Activated CD4-positive, alpha-beta T cell treated with anti-CD3 and anti-CD28 coated beads, Interleukin-2, amount 10 ng/mL, durations not matched to agents 24 days and 14 days (primary cell): ENCODE measurements around the gene SEH1L. TPM values are rescaled to one million over a fixed set of nuclear protein-coding genes. Genes with fewer than 3 reads are reported as not detected.
"Not testable (repeated sequence)": the region's sequence is repeated elsewhere in the genome, so short reads cannot be mapped to it uniquely, and the experiment has no call there.

Source experiments
- DNase-seq: peaks from one replicate; pipeline ENCODE4 v3.0.0; 2022
- H3K27ac Mint-ChIP-seq: one replicate; pipeline ENCODE4 v1.8.0; 2022; ENCODE audit warnings: mild to moderate bottlenecking, mixed read lengths
- H3K27me3 Mint-ChIP-seq: one replicate; pipeline ENCODE4 v1.8.0; 2022; ENCODE audit warnings: mixed read lengths
- H3K36me3 Mint-ChIP-seq: one replicate; pipeline ENCODE4 v1.8.0; 2022; ENCODE audit warnings: low read depth, mild to moderate bottlenecking, mixed read lengths
- H3K4me1 Mint-ChIP-seq: one replicate; pipeline ENCODE4 v1.8.0; 2021; ENCODE audit warnings: mixed read lengths
- H3K4me3 Mint-ChIP-seq: one replicate; pipeline ENCODE4 v1.8.0; 2022; ENCODE audit warnings: mild to moderate bottlenecking, moderate library complexity, mixed read lengths
- H3K9me3 Mint-ChIP-seq: one replicate; pipeline ENCODE4 v1.8.0; 2021; ENCODE audit warnings: mixed read lengths
- intact Hi-C: fragments of 100-400 bp; cut with micrococcal nuclease; formaldehyde crosslinking; loops from one replicate; pipeline ENCODE4 v1.15.1; 2023
- total RNA-seq: library from RNA; stranded (reverse); gene quantifications from 2 replicates; pipeline ENCODE4 v1.2.3, GENCODE V29; 2022

The SEH1L gene
- total RNA-seq, 1 donor from 2014 or later, result 132 TPM

DNA sequence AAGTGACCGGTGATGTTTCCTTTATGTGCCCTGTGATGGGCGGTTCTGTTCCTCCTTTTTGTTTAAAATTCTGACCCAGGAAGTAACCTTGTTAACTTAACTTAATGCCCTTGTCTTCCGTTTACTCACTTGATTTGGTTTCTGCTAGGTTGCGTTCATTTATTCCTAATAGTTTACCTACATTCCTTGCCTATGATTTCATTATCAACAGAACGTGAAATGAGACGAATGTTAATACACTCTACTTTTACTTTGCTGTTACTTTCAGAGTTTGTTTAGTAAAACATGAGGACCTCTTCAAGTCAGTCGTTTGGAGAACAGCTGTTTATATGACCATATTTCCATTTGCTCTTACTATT is 44.0 kb downstream of the SEH1L start:
- H3K27ac Mint-ChIP-seq, result peak overlapping the region; percentile 92
- intact Hi-C loops, result loop anchor here (1.0 to 5.0 kb wide), 7 partner anchors 43 to 735 kb away; partner anchors contain the start of genes FAM210A, LDLRAD4, PTPN2 and RNMT
- peaks cover 9% of the 10 kb centered on the region for H3K36me3 Mint-ChIP-seq
- H3K4me1 Mint-ChIP-seq, result peaks cover 16% of the 10 kb centered on the region
- peak overlapping the region; percentile 94 for H3K4me3 Mint-ChIP-seq
- no peak for DNase-seq
- H3K27me3 Mint-ChIP-seq, result no peaks in the 10 kb centered on the region
- H3K9me3 Mint-ChIP-seq, result no peaks in the 10 kb centered on the region

GRCh38 chr18:12993439-12993838 is 45.6 kb downstream of the SEH1L start:
- DNase-seq, result no peak
- peaks cover 6% of the 10 kb centered on the region for H3K36me3 Mint-ChIP-seq
- intact Hi-C loops, result loop anchor here (5.0 kb wide), 1 partner anchor 224 kb away; the partner anchor contains the start of gene LDLRAD4
- H3K27me3 Mint-ChIP-seq, result no peaks in the 10 kb centered on the region
- H3K4me3 Mint-ChIP-seq, result no peak overlapping the region
- H3K9me3 Mint-ChIP-seq, result no peaks in the 10 kb centered on the region
- H3K4me1 Mint-ChIP-seq, result peaks cover 20% of the 10 kb centered on the region
- H3K27ac Mint-ChIP-seq, result no peak overlapping the region

DNA sequence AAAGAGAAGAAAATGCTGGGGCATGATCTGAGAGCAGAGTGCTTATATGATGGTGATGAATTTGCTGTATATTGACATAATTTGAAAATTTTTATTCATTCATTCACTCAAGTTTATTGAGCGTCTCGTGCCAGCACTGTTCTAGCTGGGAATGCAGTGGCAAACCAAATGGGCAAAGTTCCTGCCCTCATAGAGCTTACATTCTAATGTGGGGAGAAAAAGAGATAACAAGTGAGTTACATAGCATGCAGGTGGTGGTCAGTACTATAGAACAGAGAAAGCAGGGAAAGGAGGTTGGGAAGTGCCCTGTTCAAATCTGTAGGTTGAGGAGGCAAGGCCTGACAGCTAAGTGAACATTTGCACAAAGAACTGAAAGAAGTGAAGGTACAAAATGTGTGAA is 47.6 kb downstream of the SEH1L start:
- intact Hi-C loops, result no loop called here
- no peak for DNase-seq
- H3K36me3 Mint-ChIP-seq, result peaks cover 16% of the 10 kb centered on the region
- no peak overlapping the region for H3K4me3 Mint-ChIP-seq
- H3K27me3 Mint-ChIP-seq, result no peaks in the 10 kb centered on the region
- H3K27ac Mint-ChIP-seq, result no peak overlapping the region
- peaks cover 24% of the 10 kb centered on the region for H3K4me1 Mint-ChIP-seq
- H3K9me3 Mint-ChIP-seq, result no peaks in the 10 kb centered on the region

DNA sequence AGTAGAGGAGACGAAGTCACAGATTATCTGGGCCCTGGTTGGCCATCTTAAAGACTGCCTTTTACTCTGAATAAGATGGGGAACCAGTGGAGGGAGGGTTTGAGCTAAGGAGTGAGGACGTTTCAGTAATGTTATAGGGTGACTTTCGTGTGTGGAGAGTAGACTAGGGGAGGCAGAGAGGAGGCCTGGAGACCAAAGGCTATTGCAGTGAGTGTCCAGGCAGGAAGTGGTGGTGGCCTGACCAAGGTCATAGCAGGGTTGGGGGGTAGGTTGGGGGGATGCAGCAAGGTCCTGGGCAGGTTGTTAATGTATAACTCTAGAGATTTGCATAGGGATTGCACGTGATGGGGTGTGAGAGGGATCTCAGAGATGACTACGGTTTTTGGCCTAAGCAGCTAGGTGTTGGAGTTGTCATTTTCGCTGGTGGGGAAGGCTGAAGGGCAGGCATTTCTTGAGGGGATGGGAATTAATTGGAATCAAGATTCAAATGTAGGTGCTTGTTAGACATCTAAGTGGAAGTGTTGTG is 48.2 kb downstream of the SEH1L start:
- no peak for DNase-seq
- no peak overlapping the region for H3K4me3 Mint-ChIP-seq
- intact Hi-C loops, result no loop called here
- no peaks in the 10 kb centered on the region for H3K27me3 Mint-ChIP-seq
- peaks cover 17% of the 10 kb centered on the region for H3K36me3 Mint-ChIP-seq
- H3K9me3 Mint-ChIP-seq, result no peaks in the 10 kb centered on the region
- peaks cover 20% of the 10 kb centered on the region for H3K4me1 Mint-ChIP-seq
- no peak overlapping the region for H3K27ac Mint-ChIP-seq

GRCh38 chr18:12996661-12997292 is 49.0 kb downstream of the SEH1L start:
- no peaks in the 10 kb centered on the region for H3K9me3 Mint-ChIP-seq

GRCh38 chr18:12997330-12997729 is 49.5 kb downstream of the SEH1L start:
- Mint-ChIP-seq H3K4me1 (peaks cover 18% of the 10 kb centered on the region), H3K36me3 (peaks cover 15% of the 10 kb centered on the region)
- DNase-seq, H3K27ac Mint-ChIP-seq, intact Hi-C loops, H3K4me3 Mint-ChIP-seq, H3K9me3 Mint-ChIP-seq, H3K27me3 Mint-ChIP-seq: not testable (repeated sequence)

More at GRCh38 chr18:12996661-12997292, 49.0 kb downstream of the SEH1L start:
- H3K4me3 Mint-ChIP-seq, result no peak overlapping the region
- peaks cover 18% of the 10 kb centered on the region for H3K4me1 Mint-ChIP-seq
- intact Hi-C loops, result no loop called here
- peaks cover 15% of the 10 kb centered on the region for H3K36me3 Mint-ChIP-seq
- no peaks in the 10 kb centered on the region for H3K27me3 Mint-ChIP-seq
- DNase-seq, result no peak
- no peak overlapping the region for H3K27ac Mint-ChIP-seq

DNA sequence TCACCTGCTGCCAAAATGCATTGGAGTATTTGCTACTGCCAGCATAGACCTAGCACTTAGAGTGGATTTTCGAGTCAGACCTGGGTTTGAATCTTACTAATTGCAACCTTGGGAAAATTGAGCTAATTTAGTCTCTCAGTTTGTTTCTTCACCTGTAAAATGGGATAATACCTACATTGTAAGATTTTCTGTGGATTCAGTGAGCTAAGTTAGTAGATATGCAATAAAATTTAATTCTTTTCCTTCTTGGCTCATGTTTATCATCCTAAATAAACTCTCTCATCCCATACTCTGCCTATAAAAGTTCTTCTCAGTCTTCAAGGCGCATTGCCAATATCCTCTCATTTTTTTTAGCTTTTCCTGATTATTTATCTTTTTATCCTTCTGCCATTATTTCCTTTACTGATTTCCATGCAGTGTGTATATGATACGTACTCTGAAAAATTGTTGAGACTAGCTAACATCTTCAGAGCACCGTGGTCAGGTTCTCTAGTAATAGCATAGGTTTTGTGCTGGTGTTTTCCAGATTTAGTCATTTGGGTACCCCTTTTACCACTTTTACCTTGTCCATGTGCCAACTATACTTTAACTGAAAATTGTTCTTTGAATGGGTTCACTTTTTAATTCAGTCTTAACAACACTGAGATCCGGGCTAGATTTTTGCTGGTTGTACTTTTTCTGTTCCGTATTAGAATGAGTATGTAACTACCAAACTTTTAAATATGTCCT is 50.7 kb downstream of the SEH1L start:
- Mint-ChIP-seq H3K27ac (peak overlapping the region; percentile 45), H3K9me3 (no peaks in the 10 kb centered on the region), H3K4me3 (peak overlapping the region; percentile 15), H3K27me3 (no peaks in the 10 kb centered on the region), H3K4me1 (peaks cover 18% of the 10 kb centered on the region), H3K36me3 (peaks cover 11% of the 10 kb centered on the region)
- peak; percentile 48 for DNase-seq
- intact Hi-C loops, result no loop called here

GRCh38 chr18:13003466-13003896 is 55.7 kb downstream of the SEH1L start:
- intact Hi-C loops, result loop anchor here (5.0 kb wide), 1 partner anchor 154 kb away; no protein-coding TSS in a partner anchor
- H3K4me3 Mint-ChIP-seq, result no peak overlapping the region

DNA sequence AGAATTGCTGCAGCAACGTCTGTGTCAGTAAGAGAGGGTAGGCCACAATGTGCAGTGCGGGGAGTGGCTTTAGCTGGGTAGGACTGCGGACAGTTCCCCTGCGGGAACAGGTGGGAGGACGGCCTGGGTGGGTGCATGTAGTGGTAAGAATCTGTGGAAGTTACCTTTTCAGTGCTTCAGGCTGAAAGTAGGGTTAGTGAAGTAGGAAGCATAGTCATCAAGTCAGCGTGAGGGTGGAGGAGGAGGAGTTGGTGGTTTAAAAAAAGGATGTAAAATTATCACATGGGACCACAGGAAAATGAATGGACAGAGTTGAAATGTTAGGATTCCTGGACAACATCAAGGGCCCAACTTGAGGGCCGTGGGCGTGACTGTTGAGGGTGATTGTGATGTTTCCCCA is 56.6 kb downstream of the SEH1L start:
- H3K27me3 Mint-ChIP-seq, result no peaks in the 10 kb centered on the region
- H3K9me3 Mint-ChIP-seq, result no peaks in the 10 kb centered on the region

More at GRCh38 chr18:13003466-13003896, 55.7 kb downstream of the SEH1L start:
- H3K27ac Mint-ChIP-seq, result no peak overlapping the region
- H3K36me3 Mint-ChIP-seq, result peaks cover 25% of the 10 kb centered on the region
- DNase-seq, result peak; percentile 68
- H3K27me3 Mint-ChIP-seq, result no peaks in the 10 kb centered on the region
- H3K9me3 Mint-ChIP-seq, result no peaks in the 10 kb centered on the region
- H3K4me1 Mint-ChIP-seq, result peaks cover 26% of the 10 kb centered on the region

GRCh38 chr18:13005289-13005688 is 57.5 kb downstream of the SEH1L start:
- Mint-ChIP-seq H3K27me3 (no peaks in the 10 kb centered on the region), H3K27ac (no peak overlapping the region), H3K4me1 (peaks cover 14% of the 10 kb centered on the region), H3K9me3 (no peaks in the 10 kb centered on the region), H3K36me3 (peaks cover 29% of the 10 kb centered on the region), H3K4me3 (no peak overlapping the region)
- intact Hi-C loops, result no loop called here
- peak; percentile 51 for DNase-seq

More for the DNA sequence above, 56.6 kb downstream of the SEH1L start:
- Mint-ChIP-seq H3K4me3 (no peak overlapping the region), H3K36me3 (peaks cover 29% of the 10 kb centered on the region), H3K4me1 (peaks cover 21% of the 10 kb centered on the region), H3K27ac (no peak overlapping the region)
- intact Hi-C loops, result loop anchor here (5.0 kb wide), 1 partner anchor 153 kb away; no protein-coding TSS in a partner anchor
- DNase-seq, result peak; percentile 52

GRCh38 chr18:13006531-13007247 is 58.9 kb downstream of the SEH1L start:
- Mint-ChIP-seq H3K4me3 (no peak overlapping the region), H3K27ac (peak overlapping the region; percentile 25), H3K4me1 (peaks cover 12% of the 10 kb centered on the region), H3K27me3 (no peaks in the 10 kb centered on the region), H3K9me3 (no peaks in the 10 kb centered on the region), H3K36me3 (peaks cover 28% of the 10 kb centered on the region)
- DNase-seq, result peak; percentile 53
- intact Hi-C loops, result no loop called here

GRCh38 chr18:13007248-13007560 is 59.4 kb downstream of the SEH1L start:
- Mint-ChIP-seq H3K27ac (peak overlapping the region; percentile 34), H3K27me3 (no peaks in the 10 kb centered on the region), H3K4me3 (no peak overlapping the region), H3K36me3 (peaks cover 32% of the 10 kb centered on the region), H3K4me1 (peaks cover 14% of the 10 kb centered on the region), H3K9me3 (no peaks in the 10 kb centered on the region)
- no peak for DNase-seq
- intact Hi-C loops, result no loop called here

- H3K27me3 Mint-ChIP-seq, result no peaks in the 10 kb centered on the region
- H3K36me3 Mint-ChIP-seq, result peaks cover 65% of the 10 kb centered on the region
- no peak for DNase-seq
- no peak overlapping the region for H3K4me3 Mint-ChIP-seq
- peaks cover 9% of the 10 kb centered on the region for H3K4me1 Mint-ChIP-seq
- H3K27ac Mint-ChIP-seq, result no peak overlapping the region
- intact Hi-C loops, result no loop called here
- H3K9me3 Mint-ChIP-seq, result no peaks in the 10 kb centered on the region
Measured at GRCh38 chr18:13011719-13012118, 63.9 kb downstream of the SEH1L start.

DNA sequence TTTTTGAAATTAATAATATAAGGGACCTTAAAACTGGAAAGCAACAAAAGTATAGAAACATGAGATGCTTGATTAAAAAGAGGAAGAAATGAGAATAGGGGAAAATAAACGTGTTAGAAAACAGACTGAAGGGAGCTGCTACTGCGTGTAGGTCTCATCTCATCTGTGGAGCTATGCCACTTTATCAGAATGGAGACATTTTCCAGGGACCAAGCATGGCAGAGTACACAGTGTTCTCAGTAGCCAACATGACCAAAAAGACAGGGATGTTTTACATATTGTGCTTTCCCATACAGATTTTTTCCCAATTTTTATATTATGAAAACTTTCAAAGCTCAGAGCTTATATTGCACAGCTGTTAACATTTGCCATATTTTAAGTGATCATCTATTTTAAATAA is 66.4 kb downstream of the SEH1L start:
- H3K4me3 Mint-ChIP-seq, result no peak overlapping the region
- H3K27me3 Mint-ChIP-seq, result no peaks in the 10 kb centered on the region
- no peaks in the 10 kb centered on the region for H3K9me3 Mint-ChIP-seq
- intact Hi-C loops, result no loop called here
- no peak for DNase-seq
- H3K4me1 Mint-ChIP-seq, result peaks cover 7% of the 10 kb centered on the region
- H3K27ac Mint-ChIP-seq, result no peak overlapping the region
- H3K36me3 Mint-ChIP-seq, result peaks cover 68% of the 10 kb centered on the region
